HG03442 (cell line): ENCODE results near the gene ACAP3.

Experiments used
- ATAC-seq: cut with Tn5 transposase; IDR thresholded peaks from one replicate; pipeline ENCODE4 v1.9.1; 2021; ENCODE audit warnings: mild to moderate bottlenecking, moderate library complexity; ENCODE audit not compliant: unreplicated experiment

The ACAP3 gene

GRCh38 chr1:1304331-1305299 is 3.1 kb downstream of the ACAP3 start:
- no peak for ATAC-seq

- no peak for ATAC-seq
These were observed 4.0 kb downstream of the ACAP3 start for GRCh38 chr1:1303736-1304135.

GRCh38 chr1:1302951-1303509 is 4.7 kb downstream of the ACAP3 start:
- no peak for ATAC-seq

- ATAC-seq = no peak
These were observed 5.7 kb downstream of the ACAP3 start for GRCh38 chr1:1302006-1302430.

GRCh38 chr1:1300352-1300739 is 7.4 kb downstream of the ACAP3 start:
- no peak for ATAC-seq

GRCh38 chr1:1299686-1300351 is 7.9 kb downstream of the ACAP3 start:
- no peak for ATAC-seq

GRCh38 chr1:1298861-1299685 is 8.7 kb downstream of the ACAP3 start:
- ATAC-seq = no peak

GRCh38 chr1:1297802-1298424 is 9.8 kb downstream of the ACAP3 start:
- no peak for ATAC-seq

GRCh38 chr1:1296070-1297061 is 11.4 kb downstream of the ACAP3 start:
- ATAC-seq = no peak

- no peak for ATAC-seq
These were observed 12.4 kb downstream of the ACAP3 start for GRCh38 chr1:1295154-1295923.

GRCh38 chr1:1294250-1294890 is 13.4 kb downstream of the ACAP3 start:
- no peak for ATAC-seq

GRCh38 chr1:1293263-1294249 is 14.2 kb downstream of the ACAP3 start:
- ATAC-seq = no peak

GRCh38 chr1:1292851-1293250 is 14.9 kb downstream of the ACAP3 start:
- ATAC-seq = no peak

GRCh38 chr1:1292442-1292779 is 15.3 kb downstream of the ACAP3 start:
- ATAC-seq = no peak

GRCh38 chr1:1291548-1292441 is 15.9 kb downstream of the ACAP3 start:
- no peak for ATAC-seq

- no peak for ATAC-seq
These were observed 16.7 kb downstream of the ACAP3 start for GRCh38 chr1:1291023-1291528.
